GM12878 (cell line): ENCODE results near the gene MEGF11. TPM values are rescaled to one million over a fixed set of nuclear protein-coding genes. Genes with fewer than 3 reads are reported as not detected.
A peak's percentile ranks its signal among the peaks of the same experiment; 100 is the strongest.

ENCODE experiments used
- BACH1 ChIP-seq: fragments of 450-650 bp; IDR thresholded peaks from 2 replicates; pipeline ENCODE4 v1.6.1; 2017; ENCODE audit warnings: mild to moderate bottlenecking, borderline replicate concordance
- BHLHE40 ChIP-seq, 2 experiments: fragments of 450-650 bp in 1 of 2; IDR thresholded peaks; 2 replicates each; pipeline ENCODE4 v1.6.1; 2011 to 2017; ENCODE audit warnings: low read depth in 2 of 2, borderline replicate concordance in 1 of 2, improper control_type of control experiment in 1 of 2, low read length in 1 of 2, mild to moderate bottlenecking in 1 of 2
- BRCA1 ChIP-seq: IDR thresholded peaks from 2 replicates; pipeline ENCODE4 v1.6.1; 2011; ENCODE audit warnings: low read depth, low read length, improper control_type of control experiment
- CHD1 ChIP-seq: IDR thresholded peaks from 2 replicates; pipeline ENCODE4 v1.6.1; 2012; ENCODE audit warnings: low read depth, low read length, improper control_type of control experiment
- CHD4 ChIP-seq: fragments of 200-600 bp; sonication (generic); IDR thresholded peaks from 2 replicates; pipeline ENCODE4 v1.6.1; 2016; ENCODE audit warnings: mild to moderate bottlenecking
- CTCF ChIP-seq, 3 experiments: IDR thresholded peaks in 2 of 3; conservative IDR thresholded peaks in 1 of 3; 2 replicates each; pipeline ENCODE4 v1.5.1; 2011; ENCODE audit warnings: low read depth in 3 of 3, low read length in 3 of 3, mild to moderate bottlenecking in 3 of 3, control low read depth in 2 of 3, moderate library complexity in 2 of 3, inconsistent platforms in 1 of 3, mixed read lengths in 1 of 3; ENCODE audit not compliant: control insufficient read depth in 2 of 3, insufficient read depth in 1 of 3; ENCODE audit errors: extremely low read depth in 1 of 3
- EED ChIP-seq: sonication (generic); IDR thresholded peaks from 2 replicates; pipeline ENCODE4 v1.6.1; 2016; ENCODE audit warnings: antibody characterized with exemption, low read depth
- HDAC6 ChIP-seq: fragments of 200-600 bp; sonication (generic); IDR thresholded peaks from one replicate; pipeline ENCODE4 v1.8.0; 2017; ENCODE audit warnings: antibody characterized with exemption; ENCODE audit not compliant: unreplicated experiment
- MAX ChIP-seq: IDR thresholded peaks from 2 replicates; pipeline ENCODE4 v1.6.1; 2012; ENCODE audit warnings: low read depth, low read length, improper control_type of control experiment
- MLLT1 ChIP-seq: fragments of 450-650 bp; IDR thresholded peaks from 2 replicates; pipeline ENCODE4 v1.6.1; 2016; ENCODE audit warnings: mild to moderate bottlenecking
- NFXL1 ChIP-seq: fragments of 450-650 bp; IDR thresholded peaks from 2 replicates; pipeline ENCODE4 v1.6.1; 2017; ENCODE audit warnings: antibody characterized with exemption, mild to moderate bottlenecking, borderline replicate concordance
- NR2C1 ChIP-seq: fragments of 450-650 bp; IDR thresholded peaks from 2 replicates; pipeline ENCODE4 v1.6.1; 2017; ENCODE audit warnings: antibody characterized with exemption, mild to moderate bottlenecking, moderate library complexity
- RAD51 ChIP-seq: fragments of 450-650 bp; IDR thresholded peaks from 2 replicates; pipeline ENCODE4 v1.6.1; 2016; ENCODE audit warnings: moderate library complexity, mild to moderate bottlenecking, inconsistent platforms
- SIN3A ChIP-seq: IDR thresholded peaks from 2 replicates; pipeline ENCODE4 v1.6.1; 2012; ENCODE audit warnings: low read depth, low read length, improper control_type of control experiment
- SPI1 ChIP-seq: IDR thresholded peaks from 2 replicates; pipeline ENCODE4 v1.6.1; 2011; ENCODE audit warnings: low read depth, mild to moderate bottlenecking, low read length, moderate library complexity, borderline replicate concordance; ENCODE audit not compliant: insufficient read depth
- SRF ChIP-seq, 2 experiments: IDR thresholded peaks; 2 replicates each; pipeline ENCODE4 v1.6.1; 2011; ENCODE audit warnings: low read depth in 2 of 2, low read length in 2 of 2, mild to moderate bottlenecking in 1 of 2, moderate library complexity in 1 of 2
- USF1 ChIP-seq: IDR thresholded peaks from 2 replicates; pipeline ENCODE4 v1.6.1; 2011; ENCODE audit warnings: borderline replicate concordance, low read depth, mild to moderate bottlenecking, moderate library complexity, mixed read lengths, low read length; ENCODE audit not compliant: insufficient read depth; ENCODE audit errors: extremely low read length
- polyA plus RNA-seq, 11 experiments: library from polyadenylated mRNA; depleted of rRNA in 4 of 11; unstranded in 6 of 11; stranded (reverse) in 5 of 11; fragments of >200 nt; fragmentation: Nextera tagmentation in 4 of 11; fragmentation: Illumina TruSeq in 1 of 11; extraction: Ambion mirVana in 4 of 11; extraction: Trizol in 1 of 11; gene quantifications; 1 replicate in 1 of 11; 2 replicates in 10 of 11; pipeline versions ENCODE4 v1.2.1 to v1.2.3, GENCODE V29; 2011 to 2016; ENCODE audit warnings: inconsistent platforms in 2 of 11, missing spikeins in 2 of 11, low read depth in 1 of 11
- total RNA-seq, 4 experiments: library from RNA; depleted of rRNA in 3 of 4; stranded (reverse); fragments of >200 nt in 3 of 4; fragmentation: Illumina TruSeq in 1 of 4; extraction: Trizol in 1 of 4; gene quantifications; 2 replicates each; pipeline versions ENCODE4 v1.2.1 to v1.2.3, GENCODE V29; 2013 to 2021
- TF ChIP-seq, protein P1 (sequence below): fragments of 450-650 bp; IDR thresholded peaks from 2 replicates; pipeline ENCODE4 v1.6.1; 2017; ENCODE audit warnings: mild to moderate bottlenecking, moderate library complexity
- TF ChIP-seq, protein P2 (sequence below): fragments of 450-650 bp; IDR thresholded peaks from 2 replicates; pipeline ENCODE4 v1.6.1; 2016; ENCODE audit warnings: mild to moderate bottlenecking

MEGF11 gene
- total and polyA plus RNA-seq, 10 of the 15 experiments (the other 5 are each of a cell fraction or from before 2014, with no cell fraction given): 0.03 to 1.7 (median 0.49) TPM

DNA sequence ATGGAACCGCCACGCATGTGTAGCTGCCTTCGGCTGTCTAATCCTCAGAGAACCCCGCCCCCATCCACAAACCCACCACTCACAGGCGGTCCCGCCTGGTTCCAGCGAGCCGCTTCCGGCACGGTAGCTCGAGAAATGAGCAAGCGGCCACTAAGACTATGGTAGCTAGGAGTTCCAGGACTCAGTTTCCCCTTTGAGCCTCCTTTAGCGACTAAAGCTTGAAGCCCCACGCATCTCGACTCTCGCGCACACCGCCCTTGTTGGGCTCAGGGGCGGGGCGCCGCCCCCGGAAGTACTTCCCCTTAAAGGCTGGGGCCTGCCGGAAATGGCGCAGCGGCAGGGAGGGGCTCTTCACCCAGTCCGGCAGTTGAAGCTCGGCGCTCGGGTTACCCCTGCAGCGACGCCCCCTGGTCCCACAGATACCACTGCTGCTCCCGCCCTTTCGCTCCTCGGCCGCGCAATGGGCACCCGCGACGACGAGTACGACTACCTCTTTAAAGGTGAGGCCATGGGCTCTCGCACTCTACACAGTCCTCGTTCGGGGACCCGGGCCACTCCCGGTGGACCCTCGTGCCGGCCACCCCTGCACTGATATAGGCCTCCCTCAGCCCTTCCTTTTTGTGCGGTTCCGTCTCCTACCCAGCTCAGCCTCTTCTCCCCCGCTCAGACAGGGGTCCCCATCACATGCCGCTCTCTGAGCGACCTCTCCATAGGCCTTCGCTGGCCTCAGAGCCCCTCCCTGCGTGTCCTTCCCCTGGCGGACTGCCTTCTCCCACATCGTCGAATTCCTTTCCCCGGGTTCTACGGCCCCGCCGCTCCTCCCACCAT lies 384.2 kb downstream of the MEGF11 start, which contains the start of gene RAB11A (continued):
- TF ChIP-seq MAX: no peak
- no peak for TF ChIP-seq USF1
- TF ChIP-seq, protein P1, sequence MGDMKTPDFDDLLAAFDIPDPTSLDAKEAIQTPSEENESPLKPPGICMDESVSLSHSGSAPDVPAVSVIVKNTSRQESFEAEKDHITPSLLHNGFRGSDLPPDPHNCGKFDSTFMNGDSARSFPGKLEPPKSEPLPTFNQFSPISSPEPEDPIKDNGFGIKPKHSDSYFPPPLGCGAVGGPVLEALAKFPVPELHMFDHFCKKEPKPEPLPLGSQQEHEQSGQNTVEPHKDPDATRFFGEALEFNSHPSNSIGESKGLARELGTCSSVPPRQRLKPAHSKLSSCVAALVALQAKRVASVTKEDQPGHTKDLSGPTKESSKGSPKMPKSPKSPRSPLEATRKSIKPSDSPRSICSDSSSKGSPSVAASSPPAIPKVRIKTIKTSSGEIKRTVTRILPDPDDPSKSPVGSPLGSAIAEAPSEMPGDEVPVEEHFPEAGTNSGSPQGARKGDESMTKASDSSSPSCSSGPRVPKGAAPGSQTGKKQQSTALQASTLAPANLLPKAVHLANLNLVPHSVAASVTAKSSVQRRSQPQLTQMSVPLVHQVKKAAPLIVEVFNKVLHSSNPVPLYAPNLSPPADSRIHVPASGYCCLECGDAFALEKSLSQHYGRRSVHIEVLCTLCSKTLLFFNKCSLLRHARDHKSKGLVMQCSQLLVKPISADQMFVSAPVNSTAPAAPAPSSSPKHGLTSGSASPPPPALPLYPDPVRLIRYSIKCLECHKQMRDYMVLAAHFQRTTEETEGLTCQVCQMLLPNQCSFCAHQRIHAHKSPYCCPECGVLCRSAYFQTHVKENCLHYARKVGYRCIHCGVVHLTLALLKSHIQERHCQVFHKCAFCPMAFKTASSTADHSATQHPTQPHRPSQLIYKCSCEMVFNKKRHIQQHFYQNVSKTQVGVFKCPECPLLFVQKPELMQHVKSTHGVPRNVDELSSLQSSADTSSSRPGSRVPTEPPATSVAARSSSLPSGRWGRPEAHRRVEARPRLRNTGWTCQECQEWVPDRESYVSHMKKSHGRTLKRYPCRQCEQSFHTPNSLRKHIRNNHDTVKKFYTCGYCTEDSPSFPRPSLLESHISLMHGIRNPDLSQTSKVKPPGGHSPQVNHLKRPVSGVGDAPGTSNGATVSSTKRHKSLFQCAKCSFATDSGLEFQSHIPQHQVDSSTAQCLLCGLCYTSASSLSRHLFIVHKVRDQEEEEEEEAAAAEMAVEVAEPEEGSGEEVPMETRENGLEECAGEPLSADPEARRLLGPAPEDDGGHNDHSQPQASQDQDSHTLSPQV: no peak
- TF ChIP-seq NFXL1: no peak
- TF ChIP-seq BACH1: peak; percentile 83
- no peak for TF ChIP-seq CHD1
- TF ChIP-seq SPI1: no peak
- TF ChIP-seq BRCA1: no peak
- peak; percentile 45 to 60 (median 45); a peak in 5 of 6 replicates for TF ChIP-seq CTCF (IDR thresholded peaks at IDR 0.05 in 2 of 3, conservative IDR thresholded peaks at IDR 0.05 in 1 of 3; ENCODE audit: control insufficient read depth in 2 of 3, extremely low read depth in 1 of 3, insufficient read depth in 1 of 3, low read depth in 3 of 3, low read length in 3 of 3)
- TF ChIP-seq SRF (IDR thresholded peaks at IDR 0.05; ENCODE audit: low read depth in 2 of 2, low read length in 2 of 2): peak; percentile 96 to 98
- TF ChIP-seq RAD51: no peak
- TF ChIP-seq MLLT1: peak; percentile 66
- peak; percentile 28; the same call in 1 of the 2 replicates for TF ChIP-seq SIN3A
- peak in 1 of 2 experiments; percentile 46; a peak in 1 of 4 replicates for TF ChIP-seq BHLHE40 (IDR thresholded peaks at IDR 0.05; ENCODE audit: borderline replicate concordance in 1 of 2, low read depth in 2 of 2, low read length in 1 of 2)
- TF ChIP-seq NR2C1: peak; percentile 97
- TF ChIP-seq HDAC6: no peak
- no peak for TF ChIP-seq CHD4
- TF ChIP-seq, protein P2, sequence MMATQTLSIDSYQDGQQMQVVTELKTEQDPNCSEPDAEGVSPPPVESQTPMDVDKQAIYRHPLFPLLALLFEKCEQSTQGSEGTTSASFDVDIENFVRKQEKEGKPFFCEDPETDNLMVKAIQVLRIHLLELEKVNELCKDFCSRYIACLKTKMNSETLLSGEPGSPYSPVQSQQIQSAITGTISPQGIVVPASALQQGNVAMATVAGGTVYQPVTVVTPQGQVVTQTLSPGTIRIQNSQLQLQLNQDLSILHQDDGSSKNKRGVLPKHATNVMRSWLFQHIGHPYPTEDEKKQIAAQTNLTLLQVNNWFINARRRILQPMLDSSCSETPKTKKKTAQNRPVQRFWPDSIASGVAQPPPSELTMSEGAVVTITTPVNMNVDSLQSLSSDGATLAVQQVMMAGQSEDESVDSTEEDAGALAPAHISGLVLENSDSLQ: peak; percentile 53
- no peak; the same call in 1 of the 2 replicates for TF ChIP-seq EED
